IMR-90 (cell line): Measurements from ENCODE around the gene MTNR1B. TPM values are rescaled to one million over a fixed set of nuclear protein-coding genes. Genes with fewer than 3 reads are reported as not detected.
A peak's percentile ranks its signal among the peaks of the same experiment; 100 is the strongest.

Experiments used
- ATAC-seq: fragments of 200-7000 bp; cut with Tn5 transposase; 2 replicates; pipeline ENCODE4 v1.9.1; 2020; ENCODE audit warnings: low read depth, mild to moderate bottlenecking, moderate library complexity
- BruUV-seq: library from RNA; stranded (reverse); fragments of 400-500 nt; replicated peaks from 2 replicates; lab custom pipeline; 2021; lab: Mats Ljungman, UMichigan
- CTCF ChIA-PET: fragments of 300-600 bp; formaldehyde crosslinking; extraction: SDS; loops from one replicate; lab custom pipeline; 2021; ENCODE audit warnings: antibody characterized with exemption; lab: Yijun Ruan, JAX
- POLR2A ChIA-PET: fragments of 300-600 bp; sonication (Branson Sonifier 250); formaldehyde crosslinking; loops from one replicate; lab custom pipeline; 2022; ENCODE audit warnings: antibody characterized with exemption; ENCODE audit not compliant: unreplicated experiment; lab: Charles Lee
- DNase-seq: peaks from one replicate; pipeline ENCODE4 v3.0.0; 2013
- H2AFZ ChIP-seq: replicated peaks from 2 replicates; pipeline ENCODE3; 2013; ENCODE audit warnings: low read length, mild to moderate bottlenecking; ENCODE audit not compliant: poor library complexity
- H2AK5ac ChIP-seq: 2 replicates; pipeline ENCODE4 v1.6.1; 2013; ENCODE audit warnings: low read depth, low read length, inconsistent platforms
- H2AK9ac ChIP-seq: replicated peaks from 2 replicates; pipeline ENCODE3; 2013; ENCODE audit warnings: mild to moderate bottlenecking, low read depth, low read length, moderate library complexity; ENCODE audit not compliant: poor library complexity
- H2BK120ac ChIP-seq: 2 replicates; pipeline ENCODE4 v1.6.1; 2013; ENCODE audit warnings: low read depth, low read length, inconsistent platforms
- H2BK15ac ChIP-seq: 3 replicates; pipeline ENCODE4 v1.6.1; 2013; ENCODE audit warnings: low read depth, low read length, inconsistent platforms
- H2BK20ac ChIP-seq: 2 replicates; pipeline ENCODE4 v1.6.1; 2013; ENCODE audit warnings: low read depth, mild to moderate bottlenecking, inconsistent platforms, low read length, moderate library complexity
- H2BK5ac ChIP-seq: 2 replicates; pipeline ENCODE4 v1.6.1; 2013; ENCODE audit warnings: mild to moderate bottlenecking, low read depth, low read length, inconsistent platforms; ENCODE audit not compliant: poor library complexity, severe bottlenecking
- H3K14ac ChIP-seq: replicated peaks from 2 replicates; pipeline ENCODE4 v1.6.1; 2013; ENCODE audit warnings: low read depth, low read length, inconsistent platforms
- H3K18ac ChIP-seq: 2 replicates; pipeline ENCODE4 v1.6.1; 2013; ENCODE audit warnings: low read depth, low read length, control low read depth
- H3K23ac ChIP-seq: 2 replicates; pipeline ENCODE4 v1.6.1; 2013; ENCODE audit warnings: low read depth, low read length, inconsistent platforms
- H3K27ac ChIP-seq: 2 replicates; pipeline ENCODE4 v1.5.1; 2013; ENCODE audit warnings: mild to moderate bottlenecking, control low read depth, low read length; ENCODE audit not compliant: insufficient read depth
- H3K27me3 ChIP-seq: 2 replicates; pipeline ENCODE4 v1.6.1; 2013; ENCODE audit warnings: low read length; ENCODE audit not compliant: control insufficient read depth, insufficient read depth
- H3K36me3 ChIP-seq: 2 replicates; pipeline ENCODE4 v1.6.1; 2013; ENCODE audit warnings: low read length, mixed read lengths; ENCODE audit not compliant: control insufficient read depth, insufficient read depth
- H3K4ac ChIP-seq: 2 replicates; pipeline ENCODE4 v1.6.1; 2013; ENCODE audit warnings: low read depth, low read length, inconsistent platforms
- H3K4me1 ChIP-seq: 2 replicates; pipeline ENCODE4 v1.6.1; 2013; ENCODE audit warnings: low read length, mixed read lengths; ENCODE audit not compliant: control insufficient read depth, insufficient read depth
- H3K4me2 ChIP-seq: 2 replicates; pipeline ENCODE4 v1.6.1; 2013; ENCODE audit warnings: low read depth, mild to moderate bottlenecking, control low read depth, low read length, moderate library complexity
- H3K4me3 ChIP-seq: 2 replicates; pipeline ENCODE4 v1.5.1; 2013; ENCODE audit warnings: low read depth, mild to moderate bottlenecking, control low read depth, low read length, moderate library complexity; ENCODE audit not compliant: insufficient read depth
- H3K56ac ChIP-seq: 2 replicates; pipeline ENCODE4 v1.6.1; 2013; ENCODE audit warnings: low read length, inconsistent platforms; ENCODE audit not compliant: insufficient read depth; ENCODE audit errors: extremely low read depth
- H3K79me1 ChIP-seq, 2 experiments: 2 replicates each; pipeline ENCODE4 v1.6.1; 2013; ENCODE audit warnings: low read length in 2 of 2, inconsistent platforms in 1 of 2, low read depth in 1 of 2
- H3K9ac ChIP-seq: 2 replicates; pipeline ENCODE4 v1.6.1; 2013; ENCODE audit warnings: low read depth, low read length, control low read depth
- H3K9me1 ChIP-seq: 2 replicates; pipeline ENCODE4 v1.6.1; 2013; ENCODE audit warnings: low read length, inconsistent platforms; ENCODE audit not compliant: insufficient read depth
- H3K9me3 ChIP-seq: 2 replicates; pipeline ENCODE4 v1.6.1; 2013; ENCODE audit warnings: low read length; ENCODE audit not compliant: control insufficient read depth, insufficient read depth
- H4K20me1 ChIP-seq: 2 replicates; pipeline ENCODE4 v1.6.1; 2013; ENCODE audit warnings: low read length, inconsistent platforms; ENCODE audit not compliant: insufficient read depth
- H4K5ac ChIP-seq: 2 replicates; pipeline ENCODE4 v1.6.1; 2013; ENCODE audit warnings: mild to moderate bottlenecking, low read depth, low read length, control low read depth
- H4K8ac ChIP-seq, 2 experiments: 2 replicates each; pipeline ENCODE4 v1.6.1; 2013; ENCODE audit warnings: low read depth in 2 of 2, low read length in 2 of 2, control low read depth in 1 of 2, inconsistent platforms in 1 of 2
- H4K91ac ChIP-seq: 2 replicates; pipeline ENCODE4 v1.6.1; 2013; ENCODE audit warnings: low read depth, low read length, inconsistent platforms; ENCODE audit not compliant: insufficient read depth
- BHLHE40 ChIP-seq: fragments of 150-350 bp; IDR thresholded peaks from 2 replicates; pipeline ENCODE4 v1.6.1; 2016; ENCODE audit warnings: mild to moderate bottlenecking, low read depth, low read length
- CEBPB ChIP-seq: IDR thresholded peaks from 2 replicates; pipeline ENCODE4 v1.6.1; 2012; ENCODE audit warnings: low read depth, low read length, improper control_type of control experiment
- CHD1 ChIP-seq: IDR thresholded peaks from 2 replicates; pipeline ENCODE4 v1.6.1; 2012; ENCODE audit warnings: low read depth, low read length, improper control_type of control experiment
- ELK1 ChIP-seq: fragments of 150-350 bp; IDR thresholded peaks from 2 replicates; pipeline ENCODE4 v1.6.1; 2016; ENCODE audit warnings: low read depth, mild to moderate bottlenecking, low read length, moderate library complexity, borderline replicate concordance
- MAFK ChIP-seq: IDR thresholded peaks from 2 replicates; pipeline ENCODE4 v1.6.1; 2012; ENCODE audit warnings: low read depth, low read length, improper control_type of control experiment
- MAZ ChIP-seq: IDR thresholded peaks from 2 replicates; pipeline ENCODE4 v1.6.1; 2012; ENCODE audit warnings: low read depth, mild to moderate bottlenecking, low read length, improper control_type of control experiment, moderate library complexity, borderline replicate concordance
- MXI1 ChIP-seq: IDR thresholded peaks from 2 replicates; pipeline ENCODE4 v1.6.1; 2012; ENCODE audit warnings: low read depth, mild to moderate bottlenecking, low read length, moderate library complexity, borderline replicate concordance
- NFE2L2 ChIP-seq: fragments of 150-350 bp; IDR thresholded peaks from 2 replicates; pipeline ENCODE4 v1.6.1; 2016; ENCODE audit warnings: low read depth, mild to moderate bottlenecking, low read length
- POLR2A ChIP-seq: IDR thresholded peaks from 2 replicates; pipeline ENCODE4 v1.6.1; 2012; ENCODE audit warnings: mild to moderate bottlenecking, low read depth, low read length
- RFX5 ChIP-seq: IDR thresholded peaks from 2 replicates; pipeline ENCODE4 v1.8.0; 2012; ENCODE audit warnings: low read depth, mild to moderate bottlenecking, low read length, moderate library complexity
- SMC3 ChIP-seq: fragments of 150-350 bp; IDR thresholded peaks from 2 replicates; pipeline ENCODE4 v1.6.1; 2016; ENCODE audit warnings: low read depth, mild to moderate bottlenecking, antibody characterized with exemption, low read length, moderate library complexity
- USF2 ChIP-seq: fragments of 150-350 bp; IDR thresholded peaks from 2 replicates; pipeline ENCODE4 v1.6.1; 2017; ENCODE audit warnings: mild to moderate bottlenecking, antibody characterized with exemption, low read length, low read depth
- WGBS, 2 experiments: methylation state at CpG; one replicate each; pipeline versions ENCODE4 v1.1.5 to v1.1.7; 2013; ENCODE audit warnings: missing lambda C conversion rate in 2 of 2; ENCODE audit not compliant: insufficient read length in 1 of 2; ENCODE audit errors: extremely low coverage in 2 of 2; 5-methylcytosine and 5-hydroxymethylcytosine counted together
- dilution Hi-C: fragments of 300-500 bp; cut with HindIII; formaldehyde crosslinking; loops from one replicate; pipeline ENCODE4 v1.14.3; 2018; ENCODE audit warnings: low sequenced_read_pairs; ENCODE audit not compliant: unreplicated experiment
- in situ Hi-C: fragments of 300-500 bp; cut with MboI; formaldehyde crosslinking; loops from 3 replicates; pipeline ENCODE4 v1.14.3; 2019; ENCODE audit warnings: low sequenced_read_pairs, inconsistent platforms, mixed read lengths
- intact Hi-C: fragments of 100-400 bp; cut with micrococcal nuclease; formaldehyde crosslinking; loops from 2 replicates; pipeline ENCODE4 v1.10.0; 2022
- polyA plus RNA-seq, 3 experiments: library from polyadenylated mRNA; depleted of rRNA; stranded (reverse); fragments of >200 nt; gene quantifications; 2 replicates each; pipeline ENCODE4 v1.2.3, GENCODE V29; 2012; ENCODE audit warnings: low replicate concordance in 1 of 3
- total RNA-seq: library from RNA; depleted of rRNA; stranded (reverse); fragments of >200 nt; gene quantifications from 2 replicates; pipeline ENCODE4 v1.2.3, GENCODE V29; 2012

Gene MTNR1B
- total and polyA plus RNA-seq, 2 of the 4 experiments (the other 2 are of a cell fraction) = under 0.01 to 0.07 TPM

- H2AK9ac ChIP-seq = no peak overlapping the region
- ChIA-PET CTCF (no interaction called here), POLR2A (no interaction called here)
- H2AK5ac ChIP-seq = peak overlapping the region; percentile 75
- H3K23ac ChIP-seq = no peak overlapping the region
- ATAC-seq (no peak), DNase-seq (no peak)
- no peak overlapping the region for H2BK5ac ChIP-seq
- no peak overlapping the region for H3K18ac ChIP-seq
- H4K20me1 ChIP-seq = no peaks in the 10 kb centered on the region
- H3K4me3 ChIP-seq = no peak overlapping the region
- peaks cover 5% of the 10 kb centered on the region for H3K4me1 ChIP-seq
- H2AFZ ChIP-seq = no peak overlapping the region
- dilution Hi-C loops = no loop called here
- H3K27me3 ChIP-seq = no peaks in the 10 kb centered on the region
- no peak overlapping the region for H3K56ac ChIP-seq
- H2BK15ac ChIP-seq = peak overlapping the region; percentile 36; the same call in 1 of the 3 replicates
- no peak overlapping the region for H3K27ac ChIP-seq
- peaks cover 6% of the 10 kb centered on the region for H3K9me1 ChIP-seq
- peak overlapping the region in 1 of 2 experiments; percentile 9; a peak in 1 of 4 replicates for H4K8ac ChIP-seq
- TF ChIP-seq MXI1 = no peak
- no peak for TF ChIP-seq BHLHE40
- no peak for TF ChIP-seq USF2
- no peak for TF ChIP-seq MAFK
- TF ChIP-seq CHD1 = no peak
- no peak for TF ChIP-seq MAZ
- TF ChIP-seq NFE2L2 = no peak
- no peak for TF ChIP-seq RFX5
- no peak for TF ChIP-seq CEBPB
- TF ChIP-seq POLR2A = no peak
- TF ChIP-seq SMC3 = no peak
- no peak for TF ChIP-seq ELK1
- BruUV-seq = no TSS peak
- H3K9ac ChIP-seq = no peak overlapping the region
- no peaks in the 10 kb centered on the region for H3K9me3 ChIP-seq
- 80% methylated on average over 2 of the region's 3 CpGs; no CpG with 5 or more reads in 1 of the 2 experiments for WGBS, 2 experiments
- H3K4me2 ChIP-seq = no peak overlapping the region
- no peak overlapping the region for H4K5ac ChIP-seq
- no peaks in the 10 kb centered on the region for H3K79me1 ChIP-seq
- H3K36me3 ChIP-seq = no peaks in the 10 kb centered on the region
- peak overlapping the region; percentile 85; the same call in 1 of the 2 replicates for H2BK120ac ChIP-seq
- H3K4ac ChIP-seq = peak overlapping the region; percentile 46; the same call in 1 of the 2 replicates
- peak overlapping the region; percentile 40; the same call in 1 of the 2 replicates for H4K91ac ChIP-seq
- 0 out of 2 replicates have a peak overlapping the region, but pooled peaks have one; percentile 29 for H3K14ac ChIP-seq
- in situ Hi-C loops = no loop called here
- intact Hi-C loops = no loop called here
- H2BK20ac ChIP-seq = peak overlapping the region; percentile 93; the same call in 1 of the 2 replicates
Observed at GRCh38 chr11:92980312-92980711, 10.9 kb downstream of the MTNR1B start.
